OCI-LY1 (cell line): ENCODE data around the gene PAQR8.
"Not testable (repeated sequence)": the region's sequence is repeated elsewhere in the genome, so short reads cannot be mapped to it uniquely, and the experiment has no call there.

Experiments used
- H2AFZ ChIP-seq: fragments of 200-600 bp; sonication (generic), shearing (Covaris generic); 2 replicates; pipeline ENCODE4 v1.6.0; 2014; ENCODE audit warnings: antibody characterized with exemption, mild to moderate bottlenecking, low read length
- H3F3A ChIP-seq: fragments of 200-600 bp; sonication (generic), shearing (Covaris generic); 2 replicates; pipeline ENCODE4 v1.6.0; 2014; ENCODE audit warnings: mild to moderate bottlenecking, antibody characterized with exemption, low read length, moderate library complexity; ENCODE audit not compliant: insufficient read depth
- H3K27ac ChIP-seq: fragments of 200-600 bp; sonication (generic); 2 replicates; pipeline ENCODE4 v1.5.1; 2014; ENCODE audit warnings: low read length, mixed run types, mild to moderate bottlenecking, low read depth; ENCODE audit not compliant: poor library complexity, severe bottlenecking
- H3K27me3 ChIP-seq: fragments of 200-600 bp; sonication (generic); 2 replicates; pipeline ENCODE4 v1.6.0; 2014; ENCODE audit warnings: antibody characterized with exemption, mild to moderate bottlenecking, low read length, moderate library complexity; ENCODE audit not compliant: insufficient read depth
- H3K36me3 ChIP-seq: fragments of 200-600 bp; sonication (generic); 2 replicates; pipeline ENCODE4 v1.6.1; 2014; ENCODE audit warnings: mild to moderate bottlenecking, antibody characterized with exemption, low read length, moderate library complexity, mixed read lengths; ENCODE audit not compliant: insufficient read depth
- H3K4me1 ChIP-seq: fragments of 200-600 bp; sonication (generic); 2 replicates; pipeline ENCODE4 v1.5.1; 2014; ENCODE audit warnings: mild to moderate bottlenecking, low read length, moderate library complexity; ENCODE audit not compliant: insufficient read depth, severe bottlenecking
- H3K4me2 ChIP-seq: fragments of 200-600 bp; sonication (generic), shearing (Covaris generic); 2 replicates; pipeline ENCODE4 v1.6.1; 2014; ENCODE audit warnings: low read length
- H3K4me3 ChIP-seq: fragments of 200-600 bp; sonication (generic); 2 replicates; pipeline ENCODE4 v1.5.1; 2014; ENCODE audit warnings: low read length, low read depth, mild to moderate bottlenecking, mixed read lengths; ENCODE audit not compliant: poor library complexity, severe bottlenecking
- H3K79me2 ChIP-seq: fragments of 200-600 bp; shearing (Covaris generic); 2 replicates; pipeline ENCODE4 v1.6.1; 2016; ENCODE audit warnings: mixed run types, low read length, mixed read lengths; ENCODE audit not compliant: insufficient read depth
- H3K9ac ChIP-seq: fragments of 200-600 bp; sonication (generic), shearing (Covaris generic); 2 replicates; pipeline ENCODE4 v1.6.1; 2014; ENCODE audit warnings: mild to moderate bottlenecking, low read length, mixed read lengths
- H3K9me2 ChIP-seq: fragments of 200-600 bp; sonication (generic), shearing (Covaris generic); 2 replicates; pipeline ENCODE4 v1.6.1; 2014; ENCODE audit warnings: low read depth, mild to moderate bottlenecking, low read length, mixed read lengths
- H3K9me3 ChIP-seq: fragments of 200-600 bp; shearing (Covaris generic); 2 replicates; pipeline ENCODE4 v1.6.1; 2014; ENCODE audit warnings: low read length, mixed read lengths
- H4K20me1 ChIP-seq: fragments of 200-600 bp; sonication (generic), shearing (Covaris generic); 2 replicates; pipeline ENCODE4 v1.6.0; 2016; ENCODE audit warnings: mild to moderate bottlenecking, low read length; ENCODE audit not compliant: insufficient read depth
- CTCF ChIP-seq: fragments of 200-600 bp; sonication (generic), shearing (Covaris generic); IDR thresholded peaks from 2 replicates; pipeline ENCODE4 v1.5.1; 2017; ENCODE audit warnings: mild to moderate bottlenecking, antibody characterized with exemption, low read length, moderate library complexity, mixed read lengths
- EZH2 ChIP-seq: fragments of 200-600 bp; sonication (generic), shearing (Covaris generic); IDR thresholded peaks from 2 replicates; pipeline ENCODE4 v1.8.0; 2017; ENCODE audit warnings: borderline replicate concordance, mixed run types, mild to moderate bottlenecking, antibody characterized with exemption, low read length, moderate library complexity, mixed read lengths

PAQR8 gene

GRCh38 chr6:52424513-52424912 is 62.6 kb downstream of the PAQR8 start:
- no peaks in the 10 kb centered on the region for H3K27me3 ChIP-seq

GRCh38 chr6:52426667-52427066 is 64.7 kb downstream of the PAQR8 start:
- H3K4me2 ChIP-seq: no peak overlapping the region

More at GRCh38 chr6:52424513-52424912, 62.6 kb downstream of the PAQR8 start:
- Histone ChIP-seq H3K4me2 (no peak overlapping the region), H3F3A (no peaks in the 10 kb centered on the region), H3K4me1 (peaks cover 28% of the 10 kb centered on the region), H2AFZ (no peak overlapping the region), H4K20me1 (no peaks in the 10 kb centered on the region), H3K4me3 (no peak overlapping the region), H3K27ac (no peak overlapping the region), H3K36me3 (no peaks in the 10 kb centered on the region), H3K9me3 (no peaks in the 10 kb centered on the region), H3K9ac (no peak overlapping the region), H3K9me2 (no peaks in the 10 kb centered on the region), H3K79me2 (no peaks in the 10 kb centered on the region)
- TF ChIP-seq CTCF: no peak
- TF ChIP-seq EZH2: no peak

GRCh38 chr6:52433294-52433693 is 71.3 kb downstream of the PAQR8 start:
- H2AFZ ChIP-seq, H3K9ac ChIP-seq, H4K20me1 ChIP-seq, H3K27me3 ChIP-seq, H3K9me3 ChIP-seq, H3K9me2 ChIP-seq, H3K4me3 ChIP-seq, H3K79me2 ChIP-seq, H3K4me2 ChIP-seq, H3F3A ChIP-seq, H3K36me3 ChIP-seq: not testable (repeated sequence)
- H3K27ac ChIP-seq: peak overlapping the region; percentile 35
- peaks cover 12% of the 10 kb centered on the region for H3K4me1 ChIP-seq

More at GRCh38 chr6:52426667-52427066, 64.7 kb downstream of the PAQR8 start:
- Histone ChIP-seq H3K4me3 (no peak overlapping the region), H3K27ac (peak overlapping the region; percentile 4), H4K20me1 (no peaks in the 10 kb centered on the region), H3K9me3 (no peaks in the 10 kb centered on the region), H3K27me3 (no peaks in the 10 kb centered on the region), H3F3A (no peaks in the 10 kb centered on the region), H3K9ac (no peak overlapping the region), H3K9me2 (no peaks in the 10 kb centered on the region), H3K4me1 (peaks cover 15% of the 10 kb centered on the region), H2AFZ (no peak overlapping the region), H3K36me3 (peaks cover 5% of the 10 kb centered on the region), H3K79me2 (no peaks in the 10 kb centered on the region)
- no peak for TF ChIP-seq EZH2
- no peak for TF ChIP-seq CTCF

- Histone ChIP-seq H3K4me3 (no peak overlapping the region), H3K9ac (no peak overlapping the region), H3K4me1 (peaks cover 12% of the 10 kb centered on the region), H3K9me2 (no peaks in the 10 kb centered on the region), H3K27me3 (no peaks in the 10 kb centered on the region), H3F3A (no peaks in the 10 kb centered on the region; the same call in 1 of the 2 replicates), H3K4me2 (no peak overlapping the region), H3K79me2 (no peaks in the 10 kb centered on the region), H3K27ac (no peak overlapping the region), H3K36me3 (peaks cover under 1% of the 10 kb centered on the region), H3K9me3 (no peaks in the 10 kb centered on the region), H2AFZ (no peak overlapping the region), H4K20me1 (no peaks in the 10 kb centered on the region)
- TF ChIP-seq CTCF (no peak), EZH2 (no peak)
Measured at GRCh38 chr6:52435345-52435744, 73.4 kb downstream of the PAQR8 start.
